ENCODE measurements around the gene POP7.

POP7 gene

DNA sequence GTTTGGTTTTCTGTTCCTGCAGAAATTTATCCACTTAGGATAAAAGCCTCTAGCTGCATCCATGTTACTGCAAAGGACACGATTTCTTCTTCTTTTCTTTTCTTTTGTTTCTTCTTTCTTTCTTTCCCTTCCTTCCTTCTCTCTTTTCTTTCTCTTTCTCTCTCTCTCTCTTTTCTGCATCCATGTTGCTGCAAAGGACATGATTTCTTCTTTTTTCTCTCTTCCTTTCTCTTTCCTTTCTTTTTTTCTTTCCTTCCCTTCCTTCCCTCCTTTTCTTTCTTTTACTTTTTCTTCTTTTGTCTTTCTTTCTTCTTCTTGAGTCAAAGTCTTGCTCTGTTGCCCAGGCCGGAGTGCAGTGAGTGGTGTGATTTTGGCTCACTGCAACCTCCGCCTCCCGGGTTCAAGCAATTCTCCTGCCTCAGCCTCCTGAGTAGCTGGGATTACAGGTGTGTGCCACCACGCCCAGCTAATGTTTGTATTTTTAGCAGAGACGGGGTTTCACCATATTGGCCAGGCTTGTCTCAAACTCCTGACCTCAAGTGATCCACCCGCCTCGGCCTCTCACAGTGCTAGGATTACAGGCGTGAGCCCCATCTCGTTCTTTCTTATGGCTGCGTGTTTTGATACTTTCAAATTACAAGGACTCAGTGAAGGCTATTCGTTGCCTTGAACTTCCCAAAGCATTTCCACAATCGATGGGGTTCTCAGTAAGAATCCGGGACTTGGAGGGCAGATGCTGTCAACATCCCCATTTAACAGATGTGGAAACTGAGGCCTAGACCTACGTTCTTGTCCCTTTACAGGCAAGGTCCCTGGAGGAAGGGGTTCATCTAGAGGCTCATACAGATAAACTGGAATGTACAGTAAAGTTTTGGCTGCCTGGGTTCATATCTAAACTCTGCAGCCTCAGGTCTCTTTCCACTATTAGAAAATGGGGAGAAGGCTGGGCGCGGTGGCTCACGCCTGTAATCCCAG, 34.3 kb upstream of the POP7 start:
- no peak for DNase-seq (ENCODE audit: low read depth in 2 of 2)
- TF ChIP-seq, protein P1, sequence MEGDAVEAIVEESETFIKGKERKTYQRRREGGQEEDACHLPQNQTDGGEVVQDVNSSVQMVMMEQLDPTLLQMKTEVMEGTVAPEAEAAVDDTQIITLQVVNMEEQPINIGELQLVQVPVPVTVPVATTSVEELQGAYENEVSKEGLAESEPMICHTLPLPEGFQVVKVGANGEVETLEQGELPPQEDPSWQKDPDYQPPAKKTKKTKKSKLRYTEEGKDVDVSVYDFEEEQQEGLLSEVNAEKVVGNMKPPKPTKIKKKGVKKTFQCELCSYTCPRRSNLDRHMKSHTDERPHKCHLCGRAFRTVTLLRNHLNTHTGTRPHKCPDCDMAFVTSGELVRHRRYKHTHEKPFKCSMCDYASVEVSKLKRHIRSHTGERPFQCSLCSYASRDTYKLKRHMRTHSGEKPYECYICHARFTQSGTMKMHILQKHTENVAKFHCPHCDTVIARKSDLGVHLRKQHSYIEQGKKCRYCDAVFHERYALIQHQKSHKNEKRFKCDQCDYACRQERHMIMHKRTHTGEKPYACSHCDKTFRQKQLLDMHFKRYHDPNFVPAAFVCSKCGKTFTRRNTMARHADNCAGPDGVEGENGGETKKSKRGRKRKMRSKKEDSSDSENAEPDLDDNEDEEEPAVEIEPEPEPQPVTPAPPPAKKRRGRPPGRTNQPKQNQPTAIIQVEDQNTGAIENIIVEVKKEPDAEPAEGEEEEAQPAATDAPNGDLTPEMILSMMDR (IDR thresholded peaks at IDR 0.05; ENCODE audit: low read depth, low read length), result no peak
- H3K4me3 ChIP-seq (replicated peaks in 1 of 2; ENCODE audit: low read depth in 2 of 2, low read length in 2 of 2), result no peak overlapping the region

DNA sequence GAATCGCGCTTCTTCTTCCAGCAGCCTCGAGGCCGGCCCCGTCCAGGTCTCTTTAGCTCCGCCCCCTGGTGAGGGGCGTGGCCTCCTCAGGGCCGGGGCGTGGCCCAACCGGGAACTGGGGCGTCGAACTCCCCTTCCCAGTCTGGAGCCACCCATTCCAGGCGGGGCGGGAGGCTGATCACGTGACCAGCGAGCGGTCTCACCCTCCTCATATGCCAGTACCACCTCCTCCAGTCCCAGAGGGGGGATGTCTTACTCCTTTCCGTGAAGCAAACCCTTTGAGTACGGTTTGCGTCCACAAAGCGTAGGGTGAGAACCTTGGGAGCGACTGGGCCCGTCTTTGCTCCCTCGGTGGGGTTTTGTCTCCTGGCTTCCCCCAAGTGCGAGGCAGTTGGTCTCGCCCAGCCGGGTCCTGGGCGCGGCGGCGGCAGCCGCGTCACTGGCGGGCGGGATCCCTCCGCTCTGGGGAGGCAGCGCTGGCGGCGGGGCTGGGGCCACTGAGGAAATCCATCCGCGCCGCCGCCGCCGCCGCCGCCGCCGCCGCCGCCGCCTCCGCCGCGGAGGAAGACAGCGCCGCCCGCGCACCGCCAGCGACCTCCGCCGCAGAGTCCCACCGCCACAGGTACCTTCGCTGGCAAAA, 32.5 kb upstream of the POP7 start, which contains the start of gene GNB2:
TSS of gene GNB2 (plus strand) at position 439 of the 640 bp plus-strand sequence. CDS start 2,526 bp downstream, outside the sequence.
- DNase-seq (ENCODE audit: low read depth in 2 of 2), result peak; percentile 99 to 100
- TF ChIP-seq, protein P1 (IDR thresholded peaks at IDR 0.05; ENCODE audit: low read depth, low read length), result no peak
- peak within 1 kb of the TSS; percentile 95 to 100 for H3K4me3 ChIP-seq (replicated peaks in 1 of 2; ENCODE audit: low read depth in 2 of 2, low read length in 2 of 2)

DNA sequence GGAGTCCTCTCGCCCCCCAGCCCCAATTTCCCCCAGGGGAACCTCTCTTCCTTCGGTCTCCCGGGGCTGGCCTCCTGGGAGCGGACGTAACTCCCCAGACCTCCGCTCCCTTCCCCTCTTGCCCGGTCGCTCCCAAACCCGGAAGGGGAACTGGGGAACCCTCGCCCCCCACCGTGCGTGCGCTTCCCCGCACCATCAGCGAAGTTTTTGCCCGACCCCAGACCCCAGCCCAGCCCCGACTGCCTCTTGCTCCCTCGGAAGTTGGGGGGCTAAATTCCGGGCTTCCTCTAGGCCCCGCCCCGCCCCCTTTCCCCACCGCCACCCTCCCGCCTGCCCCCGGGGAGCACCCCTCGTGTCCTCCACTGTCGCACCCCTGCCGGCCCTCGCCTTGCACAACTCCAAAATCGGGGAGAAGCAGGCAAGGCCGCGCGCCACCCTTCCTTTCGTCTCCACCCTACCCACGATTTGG, 31.9 kb upstream of the POP7 start:
- TF ChIP-seq, protein P1 (IDR thresholded peaks at IDR 0.05; ENCODE audit: low read depth, low read length), result no peak
- peak in 1 of 2 donors; percentile 29 for DNase-seq (ENCODE audit: low read depth in 2 of 2)
- H3K4me3 ChIP-seq (replicated peaks in 1 of 2; ENCODE audit: low read depth in 2 of 2, low read length in 2 of 2), result peak overlapping the region; percentile 95 to 100

DNA sequence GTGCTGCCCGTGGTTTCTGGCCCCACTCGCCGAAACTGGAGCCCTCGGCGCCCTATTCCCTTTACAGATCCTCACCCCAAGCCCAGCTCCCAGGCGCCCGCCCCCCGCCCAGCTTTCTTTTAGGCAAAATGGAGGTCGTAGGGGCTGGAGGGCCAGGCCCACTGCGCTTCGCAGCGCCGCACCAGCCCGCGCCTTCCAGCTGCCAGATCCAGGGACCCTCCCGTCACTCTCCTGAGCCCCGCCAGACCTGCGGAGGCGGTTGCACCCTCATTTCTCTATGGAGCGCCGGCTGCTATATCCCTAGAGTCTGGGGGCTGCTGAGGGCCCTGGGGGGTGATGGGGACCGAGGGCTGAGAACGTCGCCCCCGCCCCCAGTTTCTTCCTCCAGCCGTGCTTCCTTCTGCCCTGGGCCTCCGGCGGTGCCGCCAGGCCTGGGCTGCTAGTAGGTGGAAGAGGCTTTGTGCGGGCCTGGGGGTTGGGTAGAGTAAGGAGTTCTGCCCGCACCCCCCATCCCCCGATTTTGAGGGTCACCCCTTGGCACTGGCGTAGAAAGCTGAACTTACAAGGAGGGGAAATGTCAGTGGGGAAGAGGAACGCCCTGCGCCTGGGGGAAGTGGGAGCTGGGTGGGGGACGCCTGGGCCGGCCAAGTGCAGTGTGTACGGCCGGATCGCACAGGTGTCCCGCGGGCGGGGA, 31.4 kb upstream of the POP7 start:
- peak overlapping the region; percentile 95 to 100 for H3K4me3 ChIP-seq (replicated peaks in 1 of 2; ENCODE audit: low read depth in 2 of 2, low read length in 2 of 2)
- TF ChIP-seq, protein P1 (IDR thresholded peaks at IDR 0.05; ENCODE audit: low read depth, low read length), result no peak
- no peak for DNase-seq (ENCODE audit: low read depth in 2 of 2)

DNA sequence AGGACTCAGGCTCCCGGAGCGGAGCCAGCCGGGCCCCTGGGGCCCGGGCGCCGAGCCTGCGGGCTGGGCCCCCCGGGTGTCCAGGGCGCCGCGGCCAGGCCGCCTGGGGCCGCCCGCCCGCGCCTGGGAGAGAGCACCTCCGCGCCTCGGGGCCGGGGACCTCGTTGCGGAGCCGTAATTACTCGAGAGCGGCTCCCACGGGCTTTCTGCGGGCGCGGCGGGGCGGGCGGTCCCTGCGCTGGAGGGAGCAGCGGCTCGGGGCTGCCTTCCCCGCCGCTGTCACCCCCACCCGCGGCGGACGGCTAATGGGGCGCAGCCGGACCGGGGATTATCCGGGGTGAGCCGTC, 30.8 kb upstream of the POP7 start:
- no peak for DNase-seq (ENCODE audit: low read depth in 2 of 2)
- H3K4me3 ChIP-seq (replicated peaks in 1 of 2; ENCODE audit: low read depth in 2 of 2, low read length in 2 of 2), result peak overlapping the region; percentile 95 to 100
- TF ChIP-seq, protein P1 (IDR thresholded peaks at IDR 0.05; ENCODE audit: low read depth, low read length), result no peak

DNA sequence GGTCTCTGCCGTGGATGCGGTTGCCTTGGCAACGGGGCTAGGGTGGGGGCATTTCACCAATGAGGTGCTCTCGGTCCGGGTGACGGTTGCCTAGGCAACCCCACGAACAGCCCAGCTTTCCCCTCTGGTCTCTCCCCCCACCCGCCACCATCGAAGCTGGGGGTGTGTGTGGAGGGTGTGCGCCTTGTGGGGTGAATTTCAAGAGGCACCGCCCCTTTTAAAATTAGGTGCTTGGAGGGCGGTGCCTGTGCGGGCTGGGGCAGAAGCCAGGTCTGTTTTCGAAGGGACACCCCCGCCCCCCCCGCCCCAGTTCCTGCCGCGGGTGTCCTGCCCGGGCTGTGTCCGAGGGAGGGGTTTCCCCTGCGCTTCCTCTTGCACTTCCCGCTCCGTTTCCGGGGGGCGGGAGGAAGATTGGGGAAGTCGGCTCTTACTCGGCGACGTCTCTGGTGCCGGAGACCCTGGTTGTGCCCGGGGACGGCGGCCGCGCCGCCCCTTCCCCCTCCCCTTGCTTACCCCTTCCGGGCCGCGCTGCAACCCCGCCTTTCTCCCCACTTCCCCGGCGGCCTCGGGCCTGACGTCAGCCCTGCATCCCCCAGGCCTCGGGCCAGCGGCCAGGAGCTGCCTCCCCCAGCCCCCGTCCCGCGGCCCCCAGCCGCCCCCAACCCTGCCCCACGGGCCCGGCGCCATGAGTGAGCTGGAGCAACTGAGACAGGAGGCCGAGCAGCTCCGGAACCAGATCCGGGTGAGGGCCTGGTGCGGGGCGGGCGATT, 30.2 kb upstream of the POP7 start:
- TF ChIP-seq, protein P1 (IDR thresholded peaks at IDR 0.05; ENCODE audit: low read depth, low read length), result no peak
- peak overlapping the region; percentile 95 to 100 for H3K4me3 ChIP-seq (replicated peaks in 1 of 2; ENCODE audit: low read depth in 2 of 2, low read length in 2 of 2)
- DNase-seq (ENCODE audit: low read depth in 2 of 2), result peak; percentile 71 to 73

Data from cardiac fibroblast (primary cell).